ENCODE measurements around the gene TMEM183A. TPM values are rescaled to one million over a fixed set of nuclear protein-coding genes. Genes with fewer than 3 reads are reported as not detected.

The TMEM183A gene
- total and polyA plus RNA-seq, 4 donors: 29.4 to 63.9 (median 51.7) TPM

- no peaks in the 10 kb centered on the region for H3K36me3 ChIP-seq (ENCODE audit: control insufficient read depth in 4 of 4, insufficient read depth in 4 of 4, low read length in 4 of 4)
- H3K9ac ChIP-seq (ENCODE audit: insufficient read depth in 1 of 2, low read length in 2 of 2): no peak overlapping the region
- H3K4me3 ChIP-seq: no peak overlapping the region
- TF ChIP-seq CTCF (IDR thresholded peaks at IDR 0.05; ENCODE audit: control extremely low read depth, extremely low read depth): no peak
- ATAC-seq (ENCODE audit: insufficient read depth, low FRiP score) (no peak), DNase-seq (no peak)
- no peak overlapping the region for H3K27ac ChIP-seq (ENCODE audit: low read depth in 1 of 2, low read length in 1 of 2)
- no peaks in the 10 kb centered on the region for H3K9me3 ChIP-seq (ENCODE audit: control insufficient read depth in 4 of 4, insufficient read depth in 3 of 4, low read length in 3 of 4)
- H3K27me3 ChIP-seq (ENCODE audit: control insufficient read depth in 3 of 3, insufficient read depth in 3 of 3, low read length in 2 of 3): peaks cover 0 to 8% (median 5%) of the 10 kb centered on the region in 3 donors
- peaks cover 0 to 13% (median 5%) of the 10 kb centered on the region in 5 donors for H3K4me1 ChIP-seq (ENCODE audit: control insufficient read depth in 5 of 5, insufficient read depth in 5 of 5, low read length in 5 of 5)
- 68 to 72% methylated on average over 4 of the region's 4 CpGs for WGBS, 2 donors
These were observed 35.1 kb upstream of the TMEM183A start for GRCh38 chr1:202972046-202972445.

GRCh38 chr1:202974856-202975255, 32.3 kb upstream of the TMEM183A start:
- peaks cover 0 to 10% (median 8%) of the 10 kb centered on the region in 3 donors for H3K27me3 ChIP-seq (ENCODE audit: control insufficient read depth in 3 of 3, insufficient read depth in 3 of 3, low read length in 2 of 3)
- H3K9me3 ChIP-seq (ENCODE audit: control insufficient read depth in 4 of 4, insufficient read depth in 3 of 4, low read length in 3 of 4): no peaks in the 10 kb centered on the region
- ATAC-seq (ENCODE audit: insufficient read depth, low FRiP score) (no peak), DNase-seq (no peak)
- TF ChIP-seq CTCF (IDR thresholded peaks at IDR 0.05; ENCODE audit: control extremely low read depth, extremely low read depth): no peak
- H3K9ac ChIP-seq (ENCODE audit: insufficient read depth in 1 of 2, low read length in 2 of 2): no peak overlapping the region
- no peaks in the 10 kb centered on the region for H3K4me1 ChIP-seq (ENCODE audit: control insufficient read depth in 5 of 5, insufficient read depth in 5 of 5, low read length in 5 of 5)
- H3K4me3 ChIP-seq: no peak overlapping the region
- no peaks in the 10 kb centered on the region for H3K36me3 ChIP-seq (ENCODE audit: control insufficient read depth in 4 of 4, insufficient read depth in 4 of 4, low read length in 4 of 4)
- 89 to 93% methylated on average over 3 of the region's 3 CpGs for WGBS, 2 donors
- H3K27ac ChIP-seq (ENCODE audit: low read depth in 1 of 2, low read length in 1 of 2): no peak overlapping the region

- Histone ChIP-seq H3K27me3 (ENCODE audit: control insufficient read depth in 3 of 3, insufficient read depth in 3 of 3, low read length in 2 of 3) (peaks cover 0 to 10% (median 6%) of the 10 kb centered on the region in 3 donors), H3K36me3 (ENCODE audit: control insufficient read depth in 4 of 4, insufficient read depth in 4 of 4, low read length in 4 of 4) (no peaks in the 10 kb centered on the region), H3K9ac (ENCODE audit: insufficient read depth in 1 of 2, low read length in 2 of 2) (no peak overlapping the region), H3K9me3 (ENCODE audit: control insufficient read depth in 4 of 4, insufficient read depth in 3 of 4, low read length in 3 of 4) (no peaks in the 10 kb centered on the region), H3K4me1 (ENCODE audit: control insufficient read depth in 5 of 5, insufficient read depth in 5 of 5, low read length in 5 of 5) (no peaks in the 10 kb centered on the region), H3K27ac (ENCODE audit: low read depth in 1 of 2, low read length in 1 of 2) (no peak overlapping the region), H3K4me3 (no peak overlapping the region)
- TF ChIP-seq CTCF (IDR thresholded peaks at IDR 0.05; ENCODE audit: control extremely low read depth, extremely low read depth): no peak
- WGBS, 2 donors: 25 to 27% methylated on average over 3 of the region's 3 CpGs
- DNase-seq (no peak), ATAC-seq (ENCODE audit: insufficient read depth, low FRiP score) (no peak)
These were observed 30.5 kb upstream of the TMEM183A start for GRCh38 chr1:202976633-202977032.

- Histone ChIP-seq H3K9me3 (ENCODE audit: control insufficient read depth in 4 of 4, insufficient read depth in 3 of 4, low read length in 3 of 4) (no peaks in the 10 kb centered on the region), H3K4me3 (no peak overlapping the region), H3K36me3 (ENCODE audit: control insufficient read depth in 4 of 4, insufficient read depth in 4 of 4, low read length in 4 of 4) (no peaks in the 10 kb centered on the region), H3K27ac (ENCODE audit: low read depth in 1 of 2, low read length in 1 of 2) (no peak overlapping the region), H3K4me1 (ENCODE audit: control insufficient read depth in 5 of 5, insufficient read depth in 5 of 5, low read length in 5 of 5) (no peaks in the 10 kb centered on the region), H3K9ac (ENCODE audit: insufficient read depth in 1 of 2, low read length in 2 of 2) (no peak overlapping the region), H3K27me3 (ENCODE audit: control insufficient read depth in 3 of 3, insufficient read depth in 3 of 3, low read length in 2 of 3) (peaks cover 0 to 7% (median 5%) of the 10 kb centered on the region in 3 donors)
- DNase-seq (no peak), ATAC-seq (ENCODE audit: insufficient read depth, low FRiP score) (no peak)
- no peak for TF ChIP-seq CTCF (IDR thresholded peaks at IDR 0.05; ENCODE audit: control extremely low read depth, extremely low read depth)
- WGBS, 2 donors: 84 to 89% methylated on average over 2 of the region's 2 CpGs
These were observed 27.7 kb upstream of the TMEM183A start for GRCh38 chr1:202979459-202979858.
